PFSK-1 (cell line): ENCODE data around the gene DCUN1D1.

Source experiments
- FOXP2 ChIP-seq: optimal IDR thresholded peaks from 2 replicates; pipeline ENCODE3; 2011; ENCODE audit warnings: borderline replicate concordance, control low read depth, inconsistent platforms; ENCODE audit not compliant: insufficient read depth; ENCODE audit errors: extremely low read length, extremely low read depth
- POLR2AphosphoS5 ChIP-seq: IDR thresholded peaks from 2 replicates; pipeline ENCODE4 v1.6.1; 2012; ENCODE audit warnings: low read depth, mild to moderate bottlenecking, control low read depth, low read length, moderate library complexity
- REST ChIP-seq, 2 experiments: IDR thresholded peaks; 2 replicates each; pipeline versions ENCODE4 v1.6.1 to v1.8.0; 2011 to 2012; ENCODE audit warnings: low read depth in 2 of 2, low read length in 2 of 2, control low read depth in 1 of 2, inconsistent platforms in 1 of 2, mild to moderate bottlenecking in 1 of 2, moderate library complexity in 1 of 2; ENCODE audit not compliant: insufficient read depth in 1 of 2
- SIN3A ChIP-seq: IDR thresholded peaks from 2 replicates; pipeline ENCODE4 v1.6.1; 2012; ENCODE audit warnings: mild to moderate bottlenecking, low read length, moderate library complexity, borderline replicate concordance; ENCODE audit not compliant: insufficient read depth
- TAF1 ChIP-seq: IDR thresholded peaks from 2 replicates; pipeline ENCODE4 v1.6.1; 2012; ENCODE audit warnings: low read length, control low read depth, borderline replicate concordance; ENCODE audit not compliant: insufficient read depth

The DCUN1D1 gene

GRCh38 chr3:182909318-182910040 lies 70.9 kb downstream of the DCUN1D1 start:
- no peak for TF ChIP-seq SIN3A
- TF ChIP-seq REST (IDR thresholded peaks at IDR 0.05; ENCODE audit: insufficient read depth in 1 of 2, low read depth in 2 of 2, low read length in 2 of 2), result no peak
- TF ChIP-seq FOXP2, result no peak
- TF ChIP-seq POLR2AphosphoS5, result no peak
- TF ChIP-seq TAF1, result no peak

DNA sequence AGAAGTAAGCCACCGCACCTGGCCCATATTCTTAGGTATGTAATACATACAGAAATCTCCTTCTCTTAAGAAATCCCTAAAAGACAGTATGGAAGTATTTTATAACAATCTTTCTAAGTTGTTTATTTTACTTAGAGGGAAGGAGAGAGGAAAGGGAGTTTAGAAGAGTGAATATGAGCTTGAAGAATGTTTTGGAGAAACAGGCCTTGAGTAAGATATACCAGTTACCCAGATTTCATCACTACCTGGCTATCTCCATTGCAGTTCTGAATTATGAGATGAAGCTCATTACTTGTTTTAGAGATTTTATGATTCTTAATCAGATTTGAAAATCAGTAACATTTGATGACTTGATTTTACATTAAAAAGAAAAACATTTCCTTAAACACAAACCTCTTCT lies 71.9 kb downstream of the DCUN1D1 start:
- TF ChIP-seq SIN3A (no peak), REST (IDR thresholded peaks at IDR 0.05; ENCODE audit: insufficient read depth in 1 of 2, low read depth in 2 of 2, low read length in 2 of 2) (no peak), TAF1 (no peak), FOXP2 (no peak), POLR2AphosphoS5 (no peak)

- TF ChIP-seq SIN3A (no peak), REST (IDR thresholded peaks at IDR 0.05; ENCODE audit: insufficient read depth in 1 of 2, low read depth in 2 of 2, low read length in 2 of 2) (no peak), TAF1 (no peak), FOXP2 (no peak), POLR2AphosphoS5 (no peak)
Measured at GRCh38 chr3:182906036-182906435, 74.3 kb downstream of the DCUN1D1 start.

DNA sequence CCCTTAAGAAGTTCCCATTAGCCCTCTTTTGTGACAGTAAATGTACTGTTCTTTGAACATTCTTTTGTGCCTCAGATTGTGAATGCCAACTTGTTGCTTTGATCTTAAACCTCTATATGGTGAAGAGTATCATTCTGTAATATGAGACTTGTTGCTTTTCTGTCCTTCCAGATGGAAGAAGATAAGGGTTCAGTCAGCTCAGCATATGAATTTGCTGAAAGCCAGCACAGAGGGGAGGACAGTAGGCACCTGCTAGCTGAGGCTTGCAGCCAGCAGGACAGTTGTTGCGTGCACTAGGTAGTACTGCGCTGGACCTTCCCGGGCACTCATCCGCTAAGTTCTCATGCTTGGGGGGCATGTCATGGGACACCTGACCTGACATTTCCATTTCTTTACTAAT lies 74.7 kb downstream of the DCUN1D1 start:
- no peak for TF ChIP-seq TAF1
- TF ChIP-seq POLR2AphosphoS5, result no peak
- TF ChIP-seq FOXP2, result no peak
- TF ChIP-seq REST (IDR thresholded peaks at IDR 0.05; ENCODE audit: insufficient read depth in 1 of 2, low read depth in 2 of 2, low read length in 2 of 2), result no peak
- no peak for TF ChIP-seq SIN3A
